ENCODE results near the gene NUP210L. TPM values are rescaled to one million over a fixed set of nuclear protein-coding genes. Genes with fewer than 3 reads are reported as not detected.

The NUP210L gene
- polyA plus RNA-seq, 2 of the 4 experiments (the other 2 are of a cell fraction) = not detected

DNA sequence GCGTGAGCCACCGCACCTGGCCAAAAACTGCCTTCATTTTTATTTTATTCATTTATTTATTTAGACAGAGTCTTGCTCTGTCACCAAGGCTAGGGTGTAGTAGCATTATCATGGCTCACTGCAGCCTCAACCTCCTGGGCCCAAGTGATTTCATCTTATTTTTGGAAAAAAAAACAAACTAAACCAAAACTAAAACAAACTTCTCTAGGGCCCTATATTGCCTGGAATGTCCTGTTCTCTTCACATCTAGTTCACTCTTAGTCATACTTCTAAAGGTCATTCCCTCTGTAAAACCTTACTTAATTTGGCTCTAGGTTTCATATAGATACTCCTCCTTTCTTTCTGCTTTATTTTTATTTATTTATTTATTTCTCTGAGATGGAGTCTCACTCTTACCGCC is 148.7 kb downstream of the NUP210L start:
- Histone ChIP-seq H3K4me2 (no peak overlapping the region), H3K4me3 (no peak overlapping the region), H3K9me3 (no peaks in the 10 kb centered on the region), H3K27ac (no peak overlapping the region), H3K4me1 (no peaks in the 10 kb centered on the region)
- no peak for ATAC-seq
- POLR2A ChIA-PET = no interaction called here
- TF ChIP-seq, protein P1, sequence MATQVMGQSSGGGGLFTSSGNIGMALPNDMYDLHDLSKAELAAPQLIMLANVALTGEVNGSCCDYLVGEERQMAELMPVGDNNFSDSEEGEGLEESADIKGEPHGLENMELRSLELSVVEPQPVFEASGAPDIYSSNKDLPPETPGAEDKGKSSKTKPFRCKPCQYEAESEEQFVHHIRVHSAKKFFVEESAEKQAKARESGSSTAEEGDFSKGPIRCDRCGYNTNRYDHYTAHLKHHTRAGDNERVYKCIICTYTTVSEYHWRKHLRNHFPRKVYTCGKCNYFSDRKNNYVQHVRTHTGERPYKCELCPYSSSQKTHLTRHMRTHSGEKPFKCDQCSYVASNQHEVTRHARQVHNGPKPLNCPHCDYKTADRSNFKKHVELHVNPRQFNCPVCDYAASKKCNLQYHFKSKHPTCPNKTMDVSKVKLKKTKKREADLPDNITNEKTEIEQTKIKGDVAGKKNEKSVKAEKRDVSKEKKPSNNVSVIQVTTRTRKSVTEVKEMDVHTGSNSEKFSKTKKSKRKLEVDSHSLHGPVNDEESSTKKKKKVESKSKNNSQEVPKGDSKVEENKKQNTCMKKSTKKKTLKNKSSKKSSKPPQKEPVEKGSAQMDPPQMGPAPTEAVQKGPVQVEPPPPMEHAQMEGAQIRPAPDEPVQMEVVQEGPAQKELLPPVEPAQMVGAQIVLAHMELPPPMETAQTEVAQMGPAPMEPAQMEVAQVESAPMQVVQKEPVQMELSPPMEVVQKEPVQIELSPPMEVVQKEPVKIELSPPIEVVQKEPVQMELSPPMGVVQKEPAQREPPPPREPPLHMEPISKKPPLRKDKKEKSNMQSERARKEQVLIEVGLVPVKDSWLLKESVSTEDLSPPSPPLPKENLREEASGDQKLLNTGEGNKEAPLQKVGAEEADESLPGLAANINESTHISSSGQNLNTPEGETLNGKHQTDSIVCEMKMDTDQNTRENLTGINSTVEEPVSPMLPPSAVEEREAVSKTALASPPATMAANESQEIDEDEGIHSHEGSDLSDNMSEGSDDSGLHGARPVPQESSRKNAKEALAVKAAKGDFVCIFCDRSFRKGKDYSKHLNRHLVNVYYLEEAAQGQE (IDR thresholded peaks at IDR 0.05) = no peak
- TF ChIP-seq, protein P2, sequence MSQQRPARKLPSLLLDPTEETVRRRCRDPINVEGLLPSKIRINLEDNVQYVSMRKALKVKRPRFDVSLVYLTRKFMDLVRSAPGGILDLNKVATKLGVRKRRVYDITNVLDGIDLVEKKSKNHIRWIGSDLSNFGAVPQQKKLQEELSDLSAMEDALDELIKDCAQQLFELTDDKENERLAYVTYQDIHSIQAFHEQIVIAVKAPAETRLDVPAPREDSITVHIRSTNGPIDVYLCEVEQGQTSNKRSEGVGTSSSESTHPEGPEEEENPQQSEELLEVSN (IDR thresholded peaks at IDR 0.05; ENCODE audit: borderline replicate concordance, low read depth) = no peak
- TF ChIP-seq CEBPB (IDR thresholded peaks at IDR 0.05) = no peak
- no peak for TF ChIP-seq EHMT2 (IDR thresholded peaks at IDR 0.05; ENCODE audit: low read depth)
- no peak for TF ChIP-seq ZNF302 (CRISPR knock-in tag; IDR thresholded peaks at IDR 0.05)
- TF ChIP-seq ZC3H11A (IDR thresholded peaks at IDR 0.05) = no peak
- no peak for TF ChIP-seq HEYL (CRISPR knock-in tag; IDR thresholded peaks at IDR 0.05)
- TF ChIP-seq RAD21 (conservative IDR thresholded peaks at IDR 0.05 in 1 of 2, IDR thresholded peaks at IDR 0.05 in 1 of 2) = no peak
- CTCF ChIA-PET = no interaction called here
- no peak for FAIRE-seq
- WGBS (ENCODE audit: missing lambda C conversion rate) = 85% methylated on average over 3 of the region's 3 CpGs
- DNase-seq (ENCODE audit: low read depth in 1 of 2, low spot score in 1 of 2) = no peak

DNA sequence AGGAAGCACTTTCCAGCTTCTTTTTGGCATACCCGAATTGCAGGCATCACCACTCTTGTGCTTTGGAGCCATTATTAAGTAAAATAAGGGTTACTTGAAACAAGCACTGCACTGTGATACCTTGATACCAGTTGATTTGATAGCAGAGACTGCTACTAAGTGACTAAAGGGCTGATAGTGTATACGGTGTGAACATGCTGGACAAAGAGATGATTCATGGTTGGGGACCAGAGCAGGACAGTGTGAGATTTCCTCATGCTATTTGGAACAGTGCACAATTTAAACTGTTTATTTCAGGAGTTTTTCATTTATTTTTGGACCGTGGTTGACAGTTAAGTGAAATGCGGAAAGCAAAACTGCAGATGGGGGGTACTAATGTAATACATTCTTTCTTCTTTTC is 154.5 kb downstream of the NUP210L start:
- POLR2A ChIA-PET = interaction anchor here (2.2 kb wide), 1 partner anchor 10 kb away, joined by 17 read pairs; the partner anchor contains the start of gene RPS27

More for the DNA sequence above, 154.5 kb downstream of the NUP210L start:
- FAIRE-seq (no peak), DNase-seq (ENCODE audit: low read depth in 1 of 2, low spot score in 1 of 2) (no peak), ATAC-seq (0 out of 6 replicates have a peak, but pooled peaks of 1 of the 2 experiments have one; percentile 25)
- H3K9me3 ChIP-seq = no peaks in the 10 kb centered on the region
- 72% methylated on average over 4 of the region's 4 CpGs for WGBS (ENCODE audit: missing lambda C conversion rate)
- CTCF ChIA-PET = interaction anchor here (5.6 kb wide), 1 partner anchor 13 kb away, joined by 27 read pairs; the partner anchor contains the start of gene RAB13
- no peaks in the 10 kb centered on the region for H3K4me1 ChIP-seq
- no peak overlapping the region for H3K4me2 ChIP-seq
- H3K27ac ChIP-seq = no peak overlapping the region
- no peak overlapping the region for H3K4me3 ChIP-seq
- TF ChIP-seq CBX8 (IDR thresholded peaks at IDR 0.05) (no peak), FOXS1 (CRISPR knock-in tag; IDR thresholded peaks at IDR 0.05) (no peak), KDM5A (IDR thresholded peaks at IDR 0.05) (no peak), SMC3 (IDR thresholded peaks at IDR 0.05) (no peak), RNF2 (IDR thresholded peaks at IDR 0.05; ENCODE audit: borderline replicate concordance, low read depth) (no peak), ESRRA (IDR thresholded peaks at IDR 0.05; ENCODE audit: borderline replicate concordance, low read length) (no peak), CHD2 (IDR thresholded peaks at IDR 0.05; ENCODE audit: low read length, partially characterized antibody) (no peak), KDM1A (IDR thresholded peaks at IDR 0.05; ENCODE audit: low read depth) (no peak), HOXB13 (CRISPR knock-in tag; IDR thresholded peaks at IDR 0.05; ENCODE audit: low read depth) (no peak), EHF (CRISPR knock-in tag; IDR thresholded peaks at IDR 0.05) (no peak), MAZ (IDR thresholded peaks at IDR 0.05; ENCODE audit: borderline replicate concordance, low read depth, low read length) (no peak), JUNB (IDR thresholded peaks at IDR 0.05) (no peak), HOXA7 (CRISPR knock-in tag; IDR thresholded peaks at IDR 0.05) (no peak), RAD21 (conservative IDR thresholded peaks at IDR 0.05 in 1 of 2, IDR thresholded peaks at IDR 0.05 in 1 of 2) (no peak), EHMT2 (IDR thresholded peaks at IDR 0.05; ENCODE audit: low read depth) (no peak), RFX5 (IDR thresholded peaks at IDR 0.05) (no peak)
- TF ChIP-seq, protein P3, sequence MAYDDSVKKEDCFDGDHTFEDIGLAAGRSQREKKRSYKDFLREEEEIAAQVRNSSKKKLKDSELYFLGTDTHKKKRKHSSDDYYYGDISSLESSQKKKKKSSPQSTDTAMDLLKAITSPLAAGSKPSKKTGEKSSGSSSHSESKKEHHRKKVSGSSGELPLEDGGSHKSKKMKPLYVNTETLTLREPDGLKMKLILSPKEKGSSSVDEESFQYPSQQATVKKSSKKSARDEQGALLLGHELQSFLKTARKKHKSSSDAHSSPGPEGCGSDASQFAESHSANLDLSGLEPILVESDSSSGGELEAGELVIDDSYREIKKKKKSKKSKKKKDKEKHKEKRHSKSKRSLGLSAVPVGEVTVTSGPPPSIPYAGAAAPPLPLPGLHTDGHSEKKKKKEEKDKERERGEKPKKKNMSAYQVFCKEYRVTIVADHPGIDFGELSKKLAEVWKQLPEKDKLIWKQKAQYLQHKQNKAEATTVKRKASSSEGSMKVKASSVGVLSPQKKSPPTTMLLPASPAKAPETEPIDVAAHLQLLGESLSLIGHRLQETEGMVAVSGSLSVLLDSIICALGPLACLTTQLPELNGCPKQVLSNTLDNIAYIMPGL (CRISPR knock-in tag; IDR thresholded peaks at IDR 0.05; ENCODE audit: borderline replicate concordance) = no peak
- TF ChIP-seq, protein P4, sequence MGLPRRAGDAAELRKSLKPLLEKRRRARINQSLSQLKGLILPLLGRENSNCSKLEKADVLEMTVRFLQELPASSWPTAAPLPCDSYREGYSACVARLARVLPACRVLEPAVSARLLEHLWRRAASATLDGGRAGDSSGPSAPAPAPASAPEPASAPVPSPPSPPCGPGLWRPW (IDR thresholded peaks at IDR 0.05) = no peak
- TF ChIP-seq, protein P5, sequence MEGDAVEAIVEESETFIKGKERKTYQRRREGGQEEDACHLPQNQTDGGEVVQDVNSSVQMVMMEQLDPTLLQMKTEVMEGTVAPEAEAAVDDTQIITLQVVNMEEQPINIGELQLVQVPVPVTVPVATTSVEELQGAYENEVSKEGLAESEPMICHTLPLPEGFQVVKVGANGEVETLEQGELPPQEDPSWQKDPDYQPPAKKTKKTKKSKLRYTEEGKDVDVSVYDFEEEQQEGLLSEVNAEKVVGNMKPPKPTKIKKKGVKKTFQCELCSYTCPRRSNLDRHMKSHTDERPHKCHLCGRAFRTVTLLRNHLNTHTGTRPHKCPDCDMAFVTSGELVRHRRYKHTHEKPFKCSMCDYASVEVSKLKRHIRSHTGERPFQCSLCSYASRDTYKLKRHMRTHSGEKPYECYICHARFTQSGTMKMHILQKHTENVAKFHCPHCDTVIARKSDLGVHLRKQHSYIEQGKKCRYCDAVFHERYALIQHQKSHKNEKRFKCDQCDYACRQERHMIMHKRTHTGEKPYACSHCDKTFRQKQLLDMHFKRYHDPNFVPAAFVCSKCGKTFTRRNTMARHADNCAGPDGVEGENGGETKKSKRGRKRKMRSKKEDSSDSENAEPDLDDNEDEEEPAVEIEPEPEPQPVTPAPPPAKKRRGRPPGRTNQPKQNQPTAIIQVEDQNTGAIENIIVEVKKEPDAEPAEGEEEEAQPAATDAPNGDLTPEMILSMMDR (IDR thresholded peaks at IDR 0.05) = no peak
